HEK293 (cell line): Measurements from ENCODE around the gene GOLGA6L10.

ENCODE experiments used
- CTCF ChIA-PET: fragments of 350-600 bp; formaldehyde crosslinking; extraction: SDS; loops from one replicate; lab custom pipeline; 2021; ENCODE audit warnings: antibody characterized with exemption; lab: Yijun Ruan, JAX
- POLR2A ChIA-PET: fragments of 300-600 bp; formaldehyde crosslinking; extraction: SDS; loops from one replicate; lab custom pipeline; 2020; ENCODE audit warnings: antibody characterized with exemption, inconsistent platforms; lab: Yijun Ruan, JAX
- H3K27ac ChIP-seq: fragments of 200-500 bp; sonication (Bioruptor generic); 2 replicates; pipeline ENCODE4 v1.5.1; 2014; ENCODE audit warnings: low read depth, low read length, control low read depth, inconsistent platforms; ENCODE audit errors: extremely low read depth
- H3K36me3 ChIP-seq, 2 experiments: fragments of 200-500 bp in 1 of 2; sonication (Bioruptor generic) in 1 of 2; 1 replicate in 1 of 2; 2 replicates in 1 of 2; pipeline ENCODE4 v1.5.1; 2014 to 2017; ENCODE audit warnings: inconsistent platforms in 2 of 2, low read length in 2 of 2; ENCODE audit not compliant: control insufficient read depth in 2 of 2, insufficient read depth in 1 of 2
- H3K4me1 ChIP-seq: fragments of 200-500 bp; sonication (Bioruptor generic); 2 replicates; pipeline ENCODE4 v1.5.1; 2014; ENCODE audit warnings: mild to moderate bottlenecking, low read length, inconsistent platforms; ENCODE audit not compliant: control insufficient read depth, insufficient read depth
- H3K4me3 ChIP-seq: 2 replicates; pipeline ENCODE4 v1.5.1; 2011; ENCODE audit warnings: low read depth, mild to moderate bottlenecking, control low read depth, low read length, moderate library complexity
- H3K9me3 ChIP-seq: fragments of 200-500 bp; sonication (Bioruptor generic); 2 replicates; pipeline ENCODE4 v1.5.1; 2014; ENCODE audit warnings: low read depth, low read length, inconsistent platforms; ENCODE audit not compliant: control insufficient read depth, insufficient read depth
- BCL11B ChIP-seq: fragments of 450-650 bp; formaldehyde crosslinking; IDR thresholded peaks from 2 replicates; pipeline ENCODE4 v1.5.1; 2016; ENCODE audit warnings: low read depth, missing biosample characterization, missing genetic modification characterization
- HOXC10 ChIP-seq: sonication (generic); formaldehyde crosslinking; IDR thresholded peaks from 2 replicates; pipeline ENCODE4 v1.8.1; 2023; ENCODE audit warnings: mild to moderate bottlenecking, missing genetic modification reagents
- OVOL3 ChIP-seq: fragments of 450-650 bp; formaldehyde crosslinking; IDR thresholded peaks from 2 replicates; pipeline ENCODE4 v1.5.1; 2016; ENCODE audit warnings: missing biosample characterization, missing genetic modification characterization
- RBAK ChIP-seq: fragments of 450-650 bp; formaldehyde crosslinking; IDR thresholded peaks from 2 replicates; pipeline ENCODE4 v1.5.1; 2016; ENCODE audit warnings: missing biosample characterization, missing genetic modification characterization
- TCF7L2 ChIP-seq: IDR thresholded peaks from 2 replicates; pipeline ENCODE4 v1.6.1; 2011; ENCODE audit warnings: low read depth, mild to moderate bottlenecking, inconsistent platforms, low read length, moderate library complexity, borderline replicate concordance
- ZBTB7A ChIP-seq: fragments of 450-650 bp; formaldehyde crosslinking; IDR thresholded peaks from 2 replicates; pipeline ENCODE4 v1.5.1; 2016; ENCODE audit warnings: low read depth, missing biosample characterization, missing genetic modification characterization
- ZFP69B ChIP-seq: fragments of 450-650 bp; formaldehyde crosslinking; IDR thresholded peaks from 2 replicates; pipeline ENCODE4 v1.5.1; 2016; ENCODE audit warnings: missing biosample characterization, missing genetic modification characterization
- ZNF133 ChIP-seq: fragments of 450-650 bp; formaldehyde crosslinking; IDR thresholded peaks from 2 replicates; pipeline ENCODE4 v1.5.1; 2016; ENCODE audit warnings: missing biosample characterization, missing genetic modification characterization
- ZNF138 ChIP-seq: fragments of 450-650 bp; formaldehyde crosslinking; IDR thresholded peaks from 2 replicates; pipeline ENCODE4 v1.5.1; 2016; ENCODE audit warnings: missing biosample characterization, missing genetic modification characterization, borderline replicate concordance
- ZNF18 ChIP-seq: fragments of 450-650 bp; formaldehyde crosslinking; IDR thresholded peaks from 2 replicates; pipeline ENCODE4 v1.5.1; 2016; ENCODE audit warnings: missing biosample characterization, missing genetic modification characterization
- ZNF202 ChIP-seq: fragments of 450-650 bp; formaldehyde crosslinking; IDR thresholded peaks from 2 replicates; pipeline ENCODE4 v1.5.1; 2016; ENCODE audit warnings: missing biosample characterization, missing genetic modification characterization, borderline replicate concordance
- ZNF341 ChIP-seq: fragments of 450-650 bp; formaldehyde crosslinking; IDR thresholded peaks from 2 replicates; pipeline ENCODE4; 2016; ENCODE audit warnings: low read depth, missing biosample characterization, missing genetic modification characterization
- ZNF350 ChIP-seq: fragments of 450-650 bp; formaldehyde crosslinking; IDR thresholded peaks from 2 replicates; pipeline ENCODE4 v1.5.0; 2017; ENCODE audit warnings: missing biosample characterization, mild to moderate bottlenecking, missing genetic modification characterization
- ZNF391 ChIP-seq: fragments of 450-650 bp; formaldehyde crosslinking; IDR thresholded peaks from 2 replicates; pipeline ENCODE4 v1.5.1; 2016; ENCODE audit warnings: low read depth, missing biosample characterization, missing genetic modification characterization, borderline replicate concordance
- ZNF449 ChIP-seq: fragments of 450-650 bp; formaldehyde crosslinking; IDR thresholded peaks from 2 replicates; pipeline ENCODE4 v1.5.1; 2017; ENCODE audit warnings: missing biosample characterization, mild to moderate bottlenecking, missing genetic modification characterization, moderate library complexity
- ZNF48 ChIP-seq: fragments of 450-650 bp; formaldehyde crosslinking; IDR thresholded peaks from 2 replicates; pipeline ENCODE4 v1.5.1; 2016; ENCODE audit warnings: missing biosample characterization, missing genetic modification characterization
- ZNF555 ChIP-seq: fragments of 450-650 bp; formaldehyde crosslinking; conservative IDR thresholded peaks from 2 replicates; pipeline ENCODE4 v1.5.1; 2017; ENCODE audit warnings: missing biosample characterization, mild to moderate bottlenecking, missing genetic modification characterization, inconsistent platforms
- ZNF580 ChIP-seq: fragments of 450-650 bp; formaldehyde crosslinking; IDR thresholded peaks from 2 replicates; pipeline ENCODE4 v1.5.1; 2016; ENCODE audit warnings: missing biosample characterization, missing genetic modification characterization
- ZNF596 ChIP-seq: fragments of 450-650 bp; IDR thresholded peaks from 2 replicates; pipeline ENCODE4 v1.5.0; 2018; ENCODE audit warnings: missing biosample characterization, mild to moderate bottlenecking, missing genetic modification characterization, moderate library complexity
- ZNF639 ChIP-seq: fragments of 450-650 bp; formaldehyde crosslinking; IDR thresholded peaks from 2 replicates; pipeline ENCODE4 v1.5.1; 2016; ENCODE audit warnings: missing biosample characterization, missing genetic modification characterization
- ZNF747 ChIP-seq: fragments of 450-650 bp; formaldehyde crosslinking; IDR thresholded peaks from 2 replicates; pipeline ENCODE4 v1.5.1; 2016; ENCODE audit warnings: missing biosample characterization, missing genetic modification characterization
- ZNF777 ChIP-seq: fragments of 450-650 bp; formaldehyde crosslinking; IDR thresholded peaks from 2 replicates; pipeline ENCODE4 v1.5.1; 2017; ENCODE audit warnings: missing biosample characterization, missing genetic modification characterization, borderline replicate concordance
- ZNF792 ChIP-seq: fragments of 450-650 bp; formaldehyde crosslinking; IDR thresholded peaks from 2 replicates; pipeline ENCODE4 v1.5.1; 2016; ENCODE audit warnings: missing biosample characterization, missing genetic modification characterization
- ZSCAN16 ChIP-seq: fragments of 450-650 bp; formaldehyde crosslinking; IDR thresholded peaks from 2 replicates; pipeline ENCODE4 v1.5.1; 2016; ENCODE audit warnings: missing biosample characterization, missing genetic modification characterization

The GOLGA6L10 gene

DNA sequence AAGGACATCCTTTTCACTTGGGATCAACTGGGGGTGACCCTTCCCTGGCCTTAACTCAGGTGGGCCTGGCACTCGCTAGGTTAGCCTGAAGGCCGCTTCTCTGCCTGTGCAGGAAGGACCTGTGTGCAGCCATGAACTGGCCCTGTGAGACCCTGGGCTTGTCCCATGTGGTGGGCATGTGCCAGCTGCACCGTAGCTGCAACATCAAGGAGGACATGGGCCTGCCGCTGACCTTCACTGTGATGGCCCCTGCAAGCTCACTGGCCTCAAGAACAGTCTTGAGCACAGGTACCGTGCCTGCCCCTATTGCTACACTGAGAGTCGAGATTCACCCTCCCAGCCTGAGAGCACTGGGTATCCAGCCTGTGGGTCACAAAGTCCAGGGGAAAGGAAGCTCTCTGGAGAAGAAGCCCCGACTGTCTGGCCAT, 43.6 kb downstream of the GOLGA6L10 start:
- H3K27ac ChIP-seq, result no peak overlapping the region
- TF ChIP-seq ZNF580 (no peak), ZFP69B (tag by site-specific recombination) (no peak), ZNF555 (no peak), ZNF391 (tag by site-specific recombination) (no peak), ZNF341 (tag by site-specific recombination) (no peak), ZNF777 (tag by site-specific recombination) (no peak), BCL11B (no peak), ZNF747 (tag by site-specific recombination) (no peak), ZNF596 (tag by site-specific recombination) (no peak), ZNF639 (no peak), ZSCAN16 (tag by site-specific recombination) (no peak), TCF7L2 (no peak), ZBTB7A (no peak), ZNF138 (no peak), ZNF350 (tag by site-specific recombination) (no peak), HOXC10 (CRISPR knock-in tag) (no peak), OVOL3 (tag by site-specific recombination) (no peak), ZNF449 (tag by site-specific recombination) (no peak)
- TF ChIP-seq, all 188 proteins: peak for 0
- H3K4me1 ChIP-seq, result no peaks in the 10 kb centered on the region
- no peaks in the 10 kb centered on the region for H3K36me3 ChIP-seq
- no peaks in the 10 kb centered on the region for H3K9me3 ChIP-seq
- no peak overlapping the region for H3K4me3 ChIP-seq
- ChIA-PET CTCF (no interaction called here), POLR2A (no interaction called here)

DNA sequence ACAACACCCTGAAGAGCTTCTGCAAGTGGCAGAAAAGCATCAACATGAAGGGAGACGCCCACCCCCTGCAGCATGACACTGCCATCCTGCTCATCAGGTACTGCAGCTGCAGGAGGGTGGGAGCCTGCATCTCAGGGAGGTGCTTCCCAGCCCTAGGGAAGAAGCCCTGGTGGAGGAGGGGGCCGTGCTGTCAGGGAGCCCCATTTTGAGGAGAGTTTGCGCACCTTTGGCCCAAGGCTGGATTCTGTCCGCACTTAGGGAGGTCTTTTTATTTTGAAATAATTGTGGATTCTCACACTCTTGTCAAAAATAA, 44.5 kb downstream of the GOLGA6L10 start:
- no peaks in the 10 kb centered on the region for H3K9me3 ChIP-seq
- POLR2A ChIA-PET, result no interaction called here
- TF ChIP-seq ZNF133 (tag by site-specific recombination) (no peak), ZNF138 (no peak), ZNF18 (no peak), RBAK (no peak), ZNF792 (tag by site-specific recombination) (no peak), ZNF202 (no peak), ZNF341 (tag by site-specific recombination) (no peak), ZNF48 (tag by site-specific recombination) (no peak)
- TF ChIP-seq, all 188 proteins: peak for 0
- Histone ChIP-seq H3K4me3 (no peak overlapping the region), H3K36me3 (no peaks in the 10 kb centered on the region), H3K4me1 (no peaks in the 10 kb centered on the region), H3K27ac (no peak overlapping the region)
- CTCF ChIA-PET, result no interaction called here
